Measurements from ENCODE around the gene M1AP.

DNA sequence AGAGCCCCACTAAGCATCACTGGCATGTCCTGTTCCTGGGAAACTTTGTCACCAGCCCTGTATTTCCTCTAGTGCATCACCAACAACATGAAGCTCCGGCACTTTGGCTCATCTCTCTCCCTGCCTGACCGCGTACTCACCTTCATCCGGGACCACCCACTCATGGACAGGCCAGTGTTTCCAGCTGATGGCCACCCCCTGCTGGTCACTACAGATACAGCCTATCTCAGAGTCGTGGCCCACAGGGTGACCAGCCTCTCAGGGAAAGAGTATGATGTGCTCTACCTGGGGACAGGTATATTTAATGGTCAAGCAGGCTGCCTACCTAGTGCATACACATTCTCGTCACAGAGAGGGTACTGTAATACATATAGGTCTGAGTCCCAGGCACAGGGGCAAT is 27.0 kb upstream of the M1AP start:
- TF ChIP-seq POLR2AphosphoS5 (IDR thresholded peaks at IDR 0.05): no peak
- TF ChIP-seq, protein P1, sequence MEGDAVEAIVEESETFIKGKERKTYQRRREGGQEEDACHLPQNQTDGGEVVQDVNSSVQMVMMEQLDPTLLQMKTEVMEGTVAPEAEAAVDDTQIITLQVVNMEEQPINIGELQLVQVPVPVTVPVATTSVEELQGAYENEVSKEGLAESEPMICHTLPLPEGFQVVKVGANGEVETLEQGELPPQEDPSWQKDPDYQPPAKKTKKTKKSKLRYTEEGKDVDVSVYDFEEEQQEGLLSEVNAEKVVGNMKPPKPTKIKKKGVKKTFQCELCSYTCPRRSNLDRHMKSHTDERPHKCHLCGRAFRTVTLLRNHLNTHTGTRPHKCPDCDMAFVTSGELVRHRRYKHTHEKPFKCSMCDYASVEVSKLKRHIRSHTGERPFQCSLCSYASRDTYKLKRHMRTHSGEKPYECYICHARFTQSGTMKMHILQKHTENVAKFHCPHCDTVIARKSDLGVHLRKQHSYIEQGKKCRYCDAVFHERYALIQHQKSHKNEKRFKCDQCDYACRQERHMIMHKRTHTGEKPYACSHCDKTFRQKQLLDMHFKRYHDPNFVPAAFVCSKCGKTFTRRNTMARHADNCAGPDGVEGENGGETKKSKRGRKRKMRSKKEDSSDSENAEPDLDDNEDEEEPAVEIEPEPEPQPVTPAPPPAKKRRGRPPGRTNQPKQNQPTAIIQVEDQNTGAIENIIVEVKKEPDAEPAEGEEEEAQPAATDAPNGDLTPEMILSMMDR (IDR thresholded peaks at IDR 0.05): no peak
- TF ChIP-seq POLR2A (IDR thresholded peaks at IDR 0.05): no peak
